PC-9 (cell line): ENCODE results near the gene PAQR6. TPM values are rescaled to one million over a fixed set of nuclear protein-coding genes. Genes with fewer than 3 reads are reported as not detected.

ENCODE experiments used
- BruUV-seq: library from RNA; stranded (reverse); fragments of 400-500 nt; replicated peaks from 2 replicates; lab custom pipeline; 2021; lab: Mats Ljungman, UMichigan
- CTCF ChIA-PET: fragments of 300-600 bp; sonication (Branson Sonifier 250); formaldehyde crosslinking; loops from one replicate; lab custom pipeline; 2022; ENCODE audit warnings: antibody characterized with exemption; lab: Charles Lee
- POLR2A ChIA-PET: fragments of 300-600 bp; sonication (Branson Sonifier 250); formaldehyde crosslinking; loops from one replicate; lab custom pipeline; 2022; ENCODE audit warnings: antibody characterized with exemption; ENCODE audit not compliant: unreplicated experiment; lab: Charles Lee
- DNase-seq, 2 experiments: peaks; one replicate each; pipeline versions ENCODE4 v3.0.0 to v3.0.0-alpha.2; 2015 to 2022; ENCODE audit warnings: mixed read lengths in 1 of 2
- H2AFZ ChIP-seq: fragments of 200-600 bp; sonication (generic); 2 replicates; pipeline ENCODE4 v1.8.1; 2017; ENCODE audit warnings: antibody characterized with exemption
- H3F3A ChIP-seq: fragments of 200-600 bp; sonication (generic); 2 replicates; pipeline ENCODE4 v1.8.1; 2017; ENCODE audit warnings: antibody characterized with exemption, mild to moderate bottlenecking, low read depth; ENCODE audit not compliant: insufficient read depth
- H3K27ac ChIP-seq: fragments of 200-600 bp; sonication (generic); 2 replicates; pipeline ENCODE4 v1.6.1; 2016; ENCODE audit warnings: mixed run types
- H3K27me3 ChIP-seq: fragments of 200-600 bp; sonication (generic); 2 replicates; pipeline ENCODE4 v1.6.1; 2016; ENCODE audit warnings: low read depth, mixed run types; ENCODE audit not compliant: insufficient read depth
- H3K36me3 ChIP-seq: fragments of 200-600 bp; sonication (generic); 2 replicates; pipeline ENCODE4 v1.6.1; 2016; ENCODE audit warnings: low read depth, mixed run types
- H3K4me1 ChIP-seq: fragments of 200-600 bp; sonication (generic); replicated peaks from 2 replicates; pipeline ENCODE4 v1.6.1; 2016; ENCODE audit warnings: mixed run types; ENCODE audit not compliant: insufficient read depth
- H3K4me2 ChIP-seq: fragments of 200-600 bp; sonication (generic); 2 replicates; pipeline ENCODE4 v1.6.1; 2017; ENCODE audit warnings: mixed run types
- H3K4me3 ChIP-seq: fragments of 200-600 bp; sonication (generic); 2 replicates; pipeline ENCODE4 v1.6.1; 2016; ENCODE audit warnings: mixed run types
- H3K79me2 ChIP-seq: fragments of 200-600 bp; sonication (generic); 2 replicates; pipeline ENCODE4 v1.6.1; 2017; ENCODE audit warnings: low read depth, mixed run types
- H3K9me2 ChIP-seq: fragments of 200-600 bp; sonication (generic); 2 replicates; pipeline ENCODE4 v1.8.1; 2017; ENCODE audit warnings: mild to moderate bottlenecking; ENCODE audit not compliant: insufficient read depth
- H3K9me3 ChIP-seq: fragments of 200-600 bp; sonication (generic); 2 replicates; pipeline ENCODE4 v1.8.1; 2016; ENCODE audit warnings: low read depth; ENCODE audit not compliant: insufficient read depth
- H4K20me1 ChIP-seq: fragments of 200-600 bp; sonication (generic); 2 replicates; pipeline ENCODE4 v1.8.1; 2017; ENCODE audit not compliant: insufficient read depth
- CTCF ChIP-seq: fragments of 200-600 bp; sonication (generic); conservative IDR thresholded peaks from 2 replicates; pipeline ENCODE4 v1.6.1; 2017; ENCODE audit warnings: mixed run types, antibody characterized with exemption, mild to moderate bottlenecking, moderate library complexity
- EZH2 ChIP-seq: fragments of 200-600 bp; sonication (generic); IDR thresholded peaks from 2 replicates; pipeline ENCODE4 v1.8.0; 2017; ENCODE audit warnings: antibody characterized with exemption, low read depth
- intact Hi-C: fragments of 100-400 bp; cut with micrococcal nuclease; formaldehyde crosslinking; loops from one replicate; pipeline ENCODE4 v1.10.0; 2022; ENCODE audit not compliant: unreplicated experiment
- total RNA-seq: library from RNA; stranded (reverse); gene quantifications from 2 replicates; pipeline ENCODE4 v1.2.3, GENCODE V29; 2021

PAQR6 gene
- total RNA-seq, 1 experiment from 2014 or later, result 12.3 TPM

- H3K79me2 ChIP-seq, result no peaks in the 10 kb centered on the region
- H3F3A ChIP-seq, result peaks cover 4% of the 10 kb centered on the region; the same call in 1 of the 2 replicates
- H3K9me2 ChIP-seq, result no peaks in the 10 kb centered on the region
- no peak for DNase-seq
- CTCF ChIA-PET, result no interaction called here
- H3K4me2 ChIP-seq, result no peak overlapping the region
- no peak overlapping the region for H3K27ac ChIP-seq
- POLR2A ChIA-PET, result no interaction called here
- H3K36me3 ChIP-seq, result peaks cover 34% of the 10 kb centered on the region
- intact Hi-C loops, result no loop called here
- no peaks in the 10 kb centered on the region for H3K4me1 ChIP-seq
- no peak for TF ChIP-seq CTCF
- TF ChIP-seq EZH2, result no peak
- no TSS peak for BruUV-seq
- no peaks in the 10 kb centered on the region for H3K9me3 ChIP-seq
- no peaks in the 10 kb centered on the region for H3K27me3 ChIP-seq
- H4K20me1 ChIP-seq, result 0 out of 2 replicates have a peak, but pooled peaks cover 3% of the 10 kb centered on the region
- H3K4me3 ChIP-seq, result no peak overlapping the region
- H2AFZ ChIP-seq, result no peak overlapping the region
Measured at GRCh38 chr1:156266051-156266450, 18.2 kb upstream of the PAQR6 start.

- Histone ChIP-seq H3K36me3 (peaks cover 34% of the 10 kb centered on the region), H3K79me2 (no peaks in the 10 kb centered on the region), H3K27me3 (no peaks in the 10 kb centered on the region), H3K9me2 (no peaks in the 10 kb centered on the region), H3K4me3 (no peak overlapping the region), H3K27ac (no peak overlapping the region), H4K20me1 (peaks cover 6% of the 10 kb centered on the region; the same call in 1 of the 2 replicates), H3F3A (peaks cover 4% of the 10 kb centered on the region; the same call in 1 of the 2 replicates), H2AFZ (no peak overlapping the region), H3K4me2 (no peak overlapping the region), H3K4me1 (no peaks in the 10 kb centered on the region), H3K9me3 (no peaks in the 10 kb centered on the region)
- no TSS peak for BruUV-seq
- intact Hi-C loops, result no loop called here
- POLR2A ChIA-PET, result interaction anchor here (0.7 to 1.0 kb wide), 2 partner anchors 32 to 70 kb away, joined by 3 to 5 read pairs; partner anchors contain the start of genes GLMP and SLC25A44
- no peak for DNase-seq
- TF ChIP-seq EZH2 (no peak), CTCF (no peak)
- CTCF ChIA-PET, result no interaction called here
Measured at GRCh38 chr1:156263288-156263655, 15.4 kb upstream of the PAQR6 start.

DNA sequence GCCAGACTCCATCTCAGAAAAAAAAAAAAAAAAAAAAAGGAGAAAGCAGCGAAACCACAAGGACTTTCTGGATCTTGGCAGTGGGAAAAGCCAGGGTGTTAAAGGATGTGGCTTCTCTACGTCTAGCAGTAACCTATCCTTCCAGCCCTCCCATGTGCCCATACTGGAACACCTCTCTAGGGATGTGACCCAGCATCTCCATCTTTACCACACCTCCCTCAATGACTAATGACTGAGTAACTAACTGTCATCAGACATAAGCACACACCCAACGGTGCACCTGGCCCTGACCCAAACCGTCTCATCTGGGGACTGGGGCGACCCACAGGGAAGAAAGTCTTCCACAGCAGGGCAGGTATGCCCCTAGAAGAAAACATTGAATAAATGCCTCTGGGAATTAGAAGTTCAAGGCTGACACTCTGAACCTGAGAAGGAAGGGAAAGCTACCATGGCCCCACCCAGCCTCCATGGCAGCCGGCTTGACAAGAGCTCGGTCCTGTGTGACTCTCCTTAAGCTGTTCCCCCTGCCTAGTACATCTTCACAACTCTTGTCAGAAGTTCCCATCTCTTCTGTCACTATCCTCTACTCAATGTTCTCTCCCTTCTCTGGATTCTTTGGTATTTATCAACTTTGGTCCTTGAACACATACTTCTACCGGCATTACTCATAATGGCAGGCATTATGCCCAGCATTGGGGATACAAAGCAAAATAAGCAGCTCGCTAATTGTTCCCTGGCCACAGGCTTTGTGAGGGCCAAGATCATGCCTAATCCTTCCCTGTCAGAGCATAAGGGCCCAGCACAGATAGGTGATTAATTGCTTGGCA lies 14.8 kb upstream of the PAQR6 start:
- H3K4me3 ChIP-seq, result no peak overlapping the region
- no peak overlapping the region for H3K27ac ChIP-seq
- BruUV-seq, result no TSS peak
- H4K20me1 ChIP-seq, result peaks cover 9% of the 10 kb centered on the region; the same call in 1 of the 2 replicates
- H3K9me3 ChIP-seq, result no peaks in the 10 kb centered on the region
- peaks cover 4% of the 10 kb centered on the region; the same call in 1 of the 2 replicates for H3F3A ChIP-seq
- TF ChIP-seq EZH2, result no peak
- no peak for TF ChIP-seq CTCF
- H3K79me2 ChIP-seq, result no peaks in the 10 kb centered on the region
- no peaks in the 10 kb centered on the region for H3K4me1 ChIP-seq
- intact Hi-C loops, result no loop called here
- no peaks in the 10 kb centered on the region for H3K27me3 ChIP-seq
- POLR2A ChIA-PET, result interaction anchor here (0.6 to 1.0 kb wide), 3 partner anchors 33 to 247 kb away, joined by 3 to 5 read pairs (median 3); partner anchors contain the start of genes GLMP and SLC25A44
- no peak overlapping the region for H2AFZ ChIP-seq
- peaks cover 34% of the 10 kb centered on the region for H3K36me3 ChIP-seq
- H3K4me2 ChIP-seq, result no peak overlapping the region
- H3K9me2 ChIP-seq, result no peaks in the 10 kb centered on the region
- CTCF ChIA-PET, result no interaction called here
- DNase-seq, result peak; percentile 45 to 46
